Liver (tissue), 3 donors: ENCODE measurements around the gene FAM210B.

Source experiments
- GABPA ChIP-seq, 2 donors: IDR thresholded peaks in 1 of 2; conservative IDR thresholded peaks in 1 of 2; 2 replicates each; pipeline ENCODE4 v1.6.1; 2016; ENCODE audit warnings: antibody characterized with exemption in 2 of 2, mild to moderate bottlenecking in 1 of 2, moderate library complexity in 1 of 2
- TAF1 ChIP-seq: conservative IDR thresholded peaks from 2 replicates; pipeline ENCODE4 v1.6.1; 2016; ENCODE audit warnings: antibody characterized with exemption, mild to moderate bottlenecking
- TF ChIP-seq, protein P1 (sequence below): fragments of 150-350 bp; IDR thresholded peaks from 2 replicates; pipeline ENCODE4 v1.5.1; 2017; ENCODE audit warnings: improper control_type of control experiment, low read depth, low read length; ENCODE audit not compliant: missing input control
- donor health status: healthy.
- donor health status: healthy.

DNA sequence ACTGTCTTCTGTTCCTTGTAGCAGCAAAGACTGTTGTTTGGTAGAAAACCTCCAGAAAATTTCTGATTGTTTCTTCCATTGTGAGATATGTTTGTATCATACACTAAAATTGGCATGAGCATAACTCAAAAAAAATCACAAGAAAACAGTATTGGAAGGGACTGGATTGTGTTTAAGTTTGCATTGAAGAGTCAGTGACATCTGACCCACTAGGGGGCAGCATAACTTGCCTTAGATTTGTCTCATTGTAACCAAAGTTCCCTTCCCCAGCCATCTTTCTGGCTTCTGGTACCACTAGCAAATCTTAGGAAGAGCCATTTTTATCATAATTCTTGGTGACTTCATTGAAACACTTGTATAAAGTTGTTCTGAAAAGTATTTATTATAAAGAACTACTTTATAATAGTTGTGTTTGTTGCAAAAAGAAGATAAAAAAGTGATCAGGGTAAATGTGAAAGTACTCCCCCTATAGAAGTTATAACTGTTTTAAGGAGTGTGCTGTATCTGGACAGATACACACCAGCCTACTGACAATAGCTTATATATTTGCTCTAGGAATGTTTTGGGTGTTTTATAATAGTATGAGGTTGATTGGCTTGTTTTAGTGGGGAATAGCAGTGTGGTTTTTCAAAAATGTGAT, 41.3 kb downstream of the FAM210B start:
- TF ChIP-seq, protein P1, sequence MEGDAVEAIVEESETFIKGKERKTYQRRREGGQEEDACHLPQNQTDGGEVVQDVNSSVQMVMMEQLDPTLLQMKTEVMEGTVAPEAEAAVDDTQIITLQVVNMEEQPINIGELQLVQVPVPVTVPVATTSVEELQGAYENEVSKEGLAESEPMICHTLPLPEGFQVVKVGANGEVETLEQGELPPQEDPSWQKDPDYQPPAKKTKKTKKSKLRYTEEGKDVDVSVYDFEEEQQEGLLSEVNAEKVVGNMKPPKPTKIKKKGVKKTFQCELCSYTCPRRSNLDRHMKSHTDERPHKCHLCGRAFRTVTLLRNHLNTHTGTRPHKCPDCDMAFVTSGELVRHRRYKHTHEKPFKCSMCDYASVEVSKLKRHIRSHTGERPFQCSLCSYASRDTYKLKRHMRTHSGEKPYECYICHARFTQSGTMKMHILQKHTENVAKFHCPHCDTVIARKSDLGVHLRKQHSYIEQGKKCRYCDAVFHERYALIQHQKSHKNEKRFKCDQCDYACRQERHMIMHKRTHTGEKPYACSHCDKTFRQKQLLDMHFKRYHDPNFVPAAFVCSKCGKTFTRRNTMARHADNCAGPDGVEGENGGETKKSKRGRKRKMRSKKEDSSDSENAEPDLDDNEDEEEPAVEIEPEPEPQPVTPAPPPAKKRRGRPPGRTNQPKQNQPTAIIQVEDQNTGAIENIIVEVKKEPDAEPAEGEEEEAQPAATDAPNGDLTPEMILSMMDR, result peak; percentile 77
- TF ChIP-seq GABPA (IDR thresholded peaks at IDR 0.05 in 1 of 2, conservative IDR thresholded peaks at IDR 0.05 in 1 of 2) (peak in 1 of 2 donors; percentile 17), TAF1 (no peak)
